H9 (cell line): ENCODE results near the gene CTNNA3. TPM values are rescaled to one million over a fixed set of nuclear protein-coding genes. Genes with fewer than 3 reads are reported as not detected.

Experiments
- DNase-seq: peaks from one replicate; pipeline ENCODE4 v3.0.0-alpha.2; 2017
- H2AFZ ChIP-seq: one replicate; pipeline ENCODE4 v1.6.1; 2013; ENCODE audit warnings: mild to moderate bottlenecking, low read length, control low read depth, moderate library complexity
- H2AK5ac ChIP-seq: 2 replicates; pipeline ENCODE4 v1.6.1; 2013; ENCODE audit warnings: low read length, control low read depth, mixed read lengths; ENCODE audit not compliant: insufficient read length
- H2BK120ac ChIP-seq: one replicate; pipeline ENCODE4 v1.6.1; 2013; ENCODE audit warnings: low read depth, mild to moderate bottlenecking, low read length, control low read depth, inconsistent platforms; ENCODE audit not compliant: poor library complexity, severe bottlenecking
- H2BK12ac ChIP-seq: 2 replicates; pipeline ENCODE4 v1.6.1; 2013; ENCODE audit warnings: low read length, control low read depth, mixed read lengths, low read depth; ENCODE audit not compliant: insufficient read length
- H2BK15ac ChIP-seq: 2 replicates; pipeline ENCODE4 v1.6.1; 2013; ENCODE audit warnings: low read depth, low read length, control low read depth
- H2BK20ac ChIP-seq: one replicate; pipeline ENCODE4 v1.6.1; 2013; ENCODE audit warnings: low read depth, mild to moderate bottlenecking, low read length, control low read depth, inconsistent platforms; ENCODE audit not compliant: poor library complexity, severe bottlenecking
- H2BK5ac ChIP-seq: 2 replicates; pipeline ENCODE4 v1.6.1; 2013; ENCODE audit warnings: low read length, control low read depth, mixed read lengths; ENCODE audit not compliant: insufficient read length
- H3K14ac ChIP-seq: 2 replicates; pipeline ENCODE4 v1.6.1; 2013; ENCODE audit warnings: low read length, control low read depth; ENCODE audit not compliant: insufficient read depth
- H3K18ac ChIP-seq: 2 replicates; pipeline ENCODE4 v1.6.1; 2013; ENCODE audit warnings: low read depth, mild to moderate bottlenecking, mixed read lengths, low read length, control low read depth; ENCODE audit not compliant: insufficient read length
- H3K23ac ChIP-seq: 2 replicates; pipeline ENCODE4 v1.6.1; 2013; ENCODE audit warnings: low read length, control low read depth, mixed read lengths, low read depth; ENCODE audit not compliant: insufficient read length
- H3K23me2 ChIP-seq: 2 replicates; pipeline ENCODE4 v1.6.1; 2013; ENCODE audit warnings: low read depth, mild to moderate bottlenecking, mixed read lengths, low read length, control low read depth; ENCODE audit not compliant: insufficient read length, poor library complexity, severe bottlenecking
- H3K27ac ChIP-seq: 2 replicates; pipeline ENCODE4 v1.5.1; 2013; ENCODE audit warnings: low read length, control low read depth, mixed read lengths, low read depth; ENCODE audit not compliant: insufficient read length
- H3K27me3 ChIP-seq: 2 replicates; pipeline ENCODE4 v1.6.1; 2013; ENCODE audit warnings: low read length, control low read depth, inconsistent platforms; ENCODE audit not compliant: insufficient read depth
- H3K4ac ChIP-seq: 2 replicates; pipeline ENCODE4 v1.6.1; 2013; ENCODE audit warnings: low read depth, mild to moderate bottlenecking, control low read depth, inconsistent platforms, low read length, moderate library complexity
- H3K4me1 ChIP-seq: 2 replicates; pipeline ENCODE4 v1.6.1; 2013; ENCODE audit warnings: low read length, control low read depth, inconsistent platforms; ENCODE audit not compliant: insufficient read depth
- H3K4me2 ChIP-seq: 2 replicates; pipeline ENCODE4 v1.6.1; 2013; ENCODE audit warnings: low read length, control low read depth, mixed read lengths; ENCODE audit not compliant: insufficient read length, insufficient read depth
- H3K56ac ChIP-seq: 2 replicates; pipeline ENCODE4 v1.6.1; 2013; ENCODE audit warnings: low read depth, mild to moderate bottlenecking, mixed read lengths, low read length, control low read depth; ENCODE audit not compliant: insufficient read length
- H3K79me1 ChIP-seq: 2 replicates; pipeline ENCODE4 v1.6.1; 2013; ENCODE audit warnings: low read depth, mild to moderate bottlenecking, moderate library complexity, low read length, control low read depth, inconsistent platforms; ENCODE audit not compliant: insufficient read depth, poor library complexity, severe bottlenecking
- H3K79me2 ChIP-seq: 2 replicates; pipeline ENCODE4 v1.6.1; 2013; ENCODE audit warnings: low read length, control low read depth, inconsistent platforms; ENCODE audit not compliant: insufficient read depth
- H3K9ac ChIP-seq: 2 replicates; pipeline ENCODE4 v1.6.1; 2013; ENCODE audit warnings: low read length, control low read depth, mixed read lengths; ENCODE audit not compliant: insufficient read length; ENCODE audit errors: extremely low read depth
- H3K9me3 ChIP-seq: one replicate; pipeline ENCODE4 v1.6.1; 2013; ENCODE audit warnings: low read depth, low read length, inconsistent platforms; ENCODE audit not compliant: control insufficient read depth
- H3T11ph ChIP-seq: one replicate; pipeline ENCODE4 v1.6.1; 2013; ENCODE audit warnings: mild to moderate bottlenecking, low read length, control low read depth, inconsistent platforms
- H4K20me1 ChIP-seq: one replicate; pipeline ENCODE4 v1.6.1; 2013; ENCODE audit not compliant: control insufficient read depth, insufficient read length, insufficient read depth
- H4K5ac ChIP-seq: 2 replicates; pipeline ENCODE4 v1.6.1; 2013; ENCODE audit warnings: low read depth, mild to moderate bottlenecking, mixed read lengths, low read length, control low read depth; ENCODE audit not compliant: insufficient read length
- H4K8ac ChIP-seq: replicated peaks from 2 replicates; pipeline ENCODE4 v1.6.1; 2013; ENCODE audit warnings: low read length, control low read depth, mixed read lengths, low read depth; ENCODE audit not compliant: insufficient read length
- H4K91ac ChIP-seq: 2 replicates; pipeline ENCODE4 v1.6.1; 2013; ENCODE audit warnings: low read depth, mild to moderate bottlenecking, moderate library complexity, mixed read lengths, low read length, control low read depth; ENCODE audit not compliant: insufficient read length
- H3K27ac Mint-ChIP-seq, 3 experiments: 2 replicates in 2 of 3; 3 replicates in 1 of 3; pipeline ENCODE4 v1.8.0; 2020 to 2021; ENCODE audit warnings: mixed read lengths in 3 of 3, mild to moderate bottlenecking in 1 of 3, moderate library complexity in 1 of 3
- H3K27me3 Mint-ChIP-seq: 2 replicates; pipeline ENCODE4 v1.8.0; 2021; ENCODE audit warnings: low read depth, mild to moderate bottlenecking, moderate library complexity, mixed read lengths
- H3K36me3 Mint-ChIP-seq, 3 experiments: 2 replicates in 2 of 3; 3 replicates in 1 of 3; pipeline ENCODE4 v1.8.0; 2020 to 2021; ENCODE audit warnings: low read depth in 3 of 3, mixed read lengths in 3 of 3; ENCODE audit not compliant: insufficient read depth in 1 of 3
- H3K4me1 Mint-ChIP-seq, 2 experiments: 2 replicates each; pipeline ENCODE4 v1.8.0; 2020; ENCODE audit warnings: mixed read lengths in 2 of 2
- H3K4me3 Mint-ChIP-seq, 2 experiments: 2 replicates in 1 of 2; 3 replicates in 1 of 2; pipeline ENCODE4 v1.8.0; 2020 to 2021; ENCODE audit warnings: mild to moderate bottlenecking in 2 of 2, mixed read lengths in 2 of 2, moderate library complexity in 1 of 2
- H3K9me3 Mint-ChIP-seq, 2 experiments: 2 replicates in 1 of 2; 3 replicates in 1 of 2; pipeline ENCODE4 v1.8.0; 2020; ENCODE audit warnings: mild to moderate bottlenecking in 2 of 2, mixed read lengths in 2 of 2, moderate library complexity in 1 of 2
- CTCF ChIP-seq: fragments of 200-600 bp; sonication (generic); conservative IDR thresholded peaks from 3 replicates; pipeline ENCODE4 v1.8.0; 2021; ENCODE audit warnings: antibody characterized with exemption, mild to moderate bottlenecking
- total RNA-seq: library from RNA; stranded (reverse); gene quantifications from 2 replicates; pipeline ENCODE4 v1.2.1, GENCODE V29; 2021

The CTNNA3 gene
- total RNA-seq, 1 experiment from 2014 or later: 3.3 TPM

- no peak overlapping the region for H2AFZ ChIP-seq
- H4K20me1 ChIP-seq: no peaks in the 10 kb centered on the region
- TF ChIP-seq CTCF: no peak
- H3K4ac ChIP-seq: no peak overlapping the region
- no peaks in the 10 kb centered on the region for H3K79me2 ChIP-seq
- H4K8ac ChIP-seq: no peak overlapping the region
- H4K5ac ChIP-seq: no peak overlapping the region
- no peak for DNase-seq
- no peak overlapping the region for H2BK5ac ChIP-seq
- H3K4me1 Mint-ChIP-seq: peaks cover 19 to 22% of the 10 kb centered on the region in 2 experiments
- H4K91ac ChIP-seq: no peak overlapping the region
- H3K18ac ChIP-seq: no peak overlapping the region
- no peak overlapping the region for H3K27ac Mint-ChIP-seq
- no peak overlapping the region for H3K14ac ChIP-seq
- no peaks in the 10 kb centered on the region for H3K23me2 ChIP-seq
- H3K9ac ChIP-seq: no peak overlapping the region
- H3K9me3 ChIP-seq: no peaks in the 10 kb centered on the region
- H2AK5ac ChIP-seq: no peak overlapping the region
- no peaks in the 10 kb centered on the region for H3K36me3 Mint-ChIP-seq
- no peaks in the 10 kb centered on the region for H3K27me3 ChIP-seq
- no peak overlapping the region for H2BK15ac ChIP-seq
- no peak overlapping the region for H2BK20ac ChIP-seq
- no peaks in the 10 kb centered on the region for H3K79me1 ChIP-seq
- H2BK12ac ChIP-seq: no peak overlapping the region
- no peaks in the 10 kb centered on the region for H3K27me3 Mint-ChIP-seq
- H2BK120ac ChIP-seq: no peak overlapping the region
- no peak overlapping the region for H3K27ac ChIP-seq
- H3K4me2 ChIP-seq: no peak overlapping the region
- no peak overlapping the region for H3K4me3 Mint-ChIP-seq
- H3K4me1 ChIP-seq: no peaks in the 10 kb centered on the region; the same call in 1 of the 2 replicates
- H3K23ac ChIP-seq: no peak overlapping the region
- H3K9me3 Mint-ChIP-seq: no peaks in the 10 kb centered on the region
- H3T11ph ChIP-seq: no peak overlapping the region
- no peak overlapping the region for H3K56ac ChIP-seq
These were observed 860.6 kb downstream of the CTNNA3 start for GRCh38 chr10:66835400-66835799.
